K562 (cell line): ENCODE results near the gene CFAP90. TPM values are rescaled to one million over a fixed set of nuclear protein-coding genes. Genes with fewer than 3 reads are reported as not detected.

Experiments
- ATAC-seq: fragments of 200-7000 bp; cut with Tn5 transposase; 3 replicates; pipeline ENCODE4 v1.9.1; 2020; ENCODE audit warnings: moderate library complexity
- BruUV-seq: library from RNA; stranded (reverse); fragments of 400-500 nt; replicated peaks from 2 replicates; lab custom pipeline; 2021; lab: Mats Ljungman, UMichigan
- CTCF ChIA-PET: fragments of 300-600 bp; formaldehyde crosslinking; extraction: SDS; loops from one replicate; lab custom pipeline; 2021; ENCODE audit warnings: low intra/inter-chr PET ratio; lab: Yijun Ruan, JAX
- POLR2A ChIA-PET: fragments of 300-600, 350-650 bp; sonication (Branson Sonifier 250); formaldehyde crosslinking; extraction: SDS; loops from one replicate; lab custom pipeline; 2021; ENCODE audit warnings: antibody characterized with exemption, inconsistent platforms; lab: Yijun Ruan, JAX
- DNase-seq, 4 experiments: peaks; one replicate each; pipeline versions ENCODE4 v3.0.0 to v3.0.0-alpha.2; 2011 to 2018; ENCODE audit warnings: low spot score in 3 of 4, mixed read lengths in 3 of 4; ENCODE audit errors: extremely low read depth in 1 of 4
- FAIRE-seq: peaks from 2 replicates; lab custom pipeline; 2011; peaks lifted over from hg19 to GRCh38; lab: Jason Lieb, UNC
- H2AFZ ChIP-seq: 2 replicates; pipeline ENCODE4 v1.6.0; 2011; ENCODE audit warnings: low read depth, low read length, control low read depth, inconsistent platforms
- H3K27ac ChIP-seq: fragments of 200-600 bp; 3 replicates; pipeline ENCODE4 v1.8.0; 2011; ENCODE audit warnings: low read depth, mild to moderate bottlenecking, control low read depth, inconsistent platforms, low read length, moderate library complexity, mixed read lengths; ENCODE audit errors: extremely low read depth
- H3K27me3 ChIP-seq, 2 experiments: fragments of 300-600 bp in 1 of 2; 2 replicates in 1 of 2; 3 replicates in 1 of 2; pipeline versions ENCODE4 v1.6.0 to v1.8.0; 2011; ENCODE audit warnings: inconsistent platforms in 2 of 2, low read length in 2 of 2, mild to moderate bottlenecking in 1 of 2, mixed read lengths in 1 of 2, moderate library complexity in 1 of 2; ENCODE audit not compliant: control insufficient read depth in 2 of 2, insufficient read depth in 2 of 2
- H3K36me3 ChIP-seq: fragments of 300-600 bp; 3 replicates; pipeline ENCODE4 v1.8.0; 2011; ENCODE audit warnings: mild to moderate bottlenecking, low read length, inconsistent platforms; ENCODE audit not compliant: control insufficient read depth, insufficient read depth
- H3K4me1 ChIP-seq, 2 experiments: fragments of 200-600 bp in 1 of 2; replicated peaks in 1 of 2; 2 replicates in 1 of 2; 3 replicates in 1 of 2; pipeline versions ENCODE4 v1.5.1 to v1.8.0; 2011; ENCODE audit warnings: inconsistent platforms in 2 of 2, low read length in 2 of 2, mild to moderate bottlenecking in 1 of 2, mixed read lengths in 1 of 2, moderate library complexity in 1 of 2; ENCODE audit not compliant: control insufficient read depth in 2 of 2, insufficient read depth in 2 of 2
- H3K4me2 ChIP-seq: 2 replicates; pipeline ENCODE4 v1.6.1; 2011; ENCODE audit warnings: low read length, control low read depth, inconsistent platforms, mixed read lengths; ENCODE audit not compliant: insufficient read depth
- H3K4me3 ChIP-seq: fragments of 200-600 bp; sonication (generic), shearing (Covaris generic); 2 replicates; pipeline ENCODE4 v1.5.1; 2016; ENCODE audit warnings: control low read depth, inconsistent platforms
- H3K79me2 ChIP-seq: fragments of 200-600 bp; 3 replicates; pipeline ENCODE4 v1.8.0; 2011; ENCODE audit warnings: low read length, inconsistent platforms; ENCODE audit not compliant: control insufficient read depth, insufficient read depth
- H3K9ac ChIP-seq, 2 experiments: 2 replicates each; pipeline versions ENCODE4 v1.6.0 to v1.6.1; 2011; ENCODE audit warnings: low read depth in 2 of 2, low read length in 2 of 2, control low read depth in 1 of 2, inconsistent platforms in 1 of 2, mild to moderate bottlenecking in 1 of 2, mixed read lengths in 1 of 2; ENCODE audit not compliant: insufficient read depth in 1 of 2
- H3K9me1 ChIP-seq: one replicate; pipeline ENCODE4 v1.6.0; 2011; ENCODE audit warnings: inconsistent platforms, mild to moderate bottlenecking, low read length, moderate library complexity; ENCODE audit not compliant: control insufficient read depth, insufficient read depth
- H3K9me3 ChIP-seq: replicated peaks from 2 replicates; pipeline ENCODE4 v1.5.1; 2011; ENCODE audit warnings: low read depth, low read length, inconsistent platforms; ENCODE audit not compliant: control insufficient read depth, insufficient read depth
- H4K20me1 ChIP-seq: replicated peaks from 2 replicates; pipeline ENCODE4 v1.6.1; 2011; ENCODE audit warnings: low read length, inconsistent platforms, mixed read lengths; ENCODE audit not compliant: control insufficient read depth, insufficient read depth
- KAT7 ChIP-seq: sonication (generic); formaldehyde crosslinking; IDR thresholded peaks from 2 replicates; pipeline ENCODE4 v1.8.0; 2022; ENCODE audit warnings: missing genetic modification reagents, mild to moderate bottlenecking, borderline replicate concordance
- MAFG ChIP-seq: fragments of 450-650 bp; conservative IDR thresholded peaks from 2 replicates; pipeline ENCODE4 v1.6.1; 2016; ENCODE audit warnings: missing genetic modification characterization, missing compliant biosample characterization
- NCOA1 ChIP-seq: fragments of 450-650 bp; IDR thresholded peaks from 2 replicates; pipeline ENCODE4 v1.6.1; 2016; ENCODE audit warnings: low read depth
- NCOA4 ChIP-seq: fragments of 450-650 bp; IDR thresholded peaks from 2 replicates; pipeline ENCODE4 v1.6.1; 2018; ENCODE audit warnings: mild to moderate bottlenecking; ENCODE audit not compliant: partially characterized antibody
- ZFPM2 ChIP-seq: fragments of 250-450 bp; sonication (Bioruptor Pico); IDR thresholded peaks from 2 replicates; pipeline ENCODE4 v1.5.1; 2022; ENCODE audit warnings: mild to moderate bottlenecking
- ZNF695 ChIP-seq: fragments of 450-650 bp; formaldehyde crosslinking; IDR thresholded peaks from 2 replicates; pipeline ENCODE4 v1.4.0; 2020; ENCODE audit warnings: mild to moderate bottlenecking, moderate library complexity
- ZNF696 ChIP-seq: fragments of 250-450 bp; sonication (Bioruptor Pico); conservative IDR thresholded peaks from 2 replicates; pipeline ENCODE4 v1.4.0; 2020; ENCODE audit warnings: mild to moderate bottlenecking, moderate library complexity
- in situ Hi-C: fragments of 300-500 bp; cut with MboI; formaldehyde crosslinking; loops from 4 replicates; pipeline ENCODE4 v1.15.0; 2018; ENCODE audit warnings: inconsistent platforms, mixed read lengths
- intact Hi-C: fragments of 100-400 bp; cut with micrococcal nuclease; formaldehyde crosslinking; loops from 2 replicates; pipeline ENCODE4 v1.14.2; 2022
- polyA plus RNA-seq, 8 experiments: library from polyadenylated mRNA; depleted of rRNA in 4 of 8; stranded (reverse) in 5 of 8; unstranded in 3 of 8; fragments of >200 nt; fragmentation: Nextera tagmentation in 2 of 8; fragmentation: Illumina TruSeq in 1 of 8; extraction: Ambion mirVana in 2 of 8; extraction: Trizol in 1 of 8; gene quantifications; 2 replicates each; pipeline versions ENCODE4 v1.2.1 to v1.2.3, GENCODE V29; 2011 to 2014; ENCODE audit warnings: inconsistent platforms in 1 of 8, missing spikeins in 1 of 8
- total RNA-seq, 7 experiments: library from RNA; depleted of rRNA in 6 of 7; stranded (reverse); fragments of >200 nt in 6 of 7; fragmentation: Illumina TruSeq in 2 of 7; extraction: Trizol in 2 of 7; gene quantifications; 2 replicates each; pipeline versions ENCODE4 v1.2.1 to v1.2.3, GENCODE V29; 2011 to 2021; ENCODE audit warnings: low replicate concordance in 1 of 7
- TF ChIP-seq, protein P1 (sequence below): fragments of 150-350 bp; IDR thresholded peaks from 2 replicates; pipeline ENCODE4 v1.6.1; 2014; ENCODE audit warnings: low read depth, mild to moderate bottlenecking, low read length, borderline replicate concordance

The CFAP90 gene
- total and polyA plus RNA-seq, 9 of the 15 experiments (the other 6 are each of a cell fraction or from before 2014, with no cell fraction given) = not detected

DNA sequence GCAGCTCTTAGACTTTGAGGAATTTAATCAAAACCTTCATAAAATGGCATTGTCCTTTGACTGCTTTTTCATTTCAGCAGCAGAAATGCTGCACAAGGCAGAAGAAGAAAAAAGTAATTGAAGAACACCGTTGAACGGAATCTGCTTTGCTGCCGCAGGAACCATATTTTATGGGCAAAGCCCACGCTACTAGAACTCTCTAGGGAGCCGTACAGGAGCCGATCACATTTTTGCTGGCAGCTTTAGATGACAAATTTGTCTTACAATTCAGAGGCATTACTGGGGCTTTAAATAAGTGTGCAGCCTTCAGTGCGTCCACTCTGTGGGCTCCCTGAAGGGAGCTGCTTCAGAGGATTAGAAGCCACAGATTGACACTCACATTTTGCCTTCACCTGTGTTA is 5.4 kb downstream of the CFAP90 start (continued):
- TF ChIP-seq KAT7 (CRISPR knock-in tag) (no peak), NCOA1 (no peak), ZNF695 (CRISPR knock-in tag) (no peak), ZNF696 (no peak), NCOA4 (no peak)

DNA sequence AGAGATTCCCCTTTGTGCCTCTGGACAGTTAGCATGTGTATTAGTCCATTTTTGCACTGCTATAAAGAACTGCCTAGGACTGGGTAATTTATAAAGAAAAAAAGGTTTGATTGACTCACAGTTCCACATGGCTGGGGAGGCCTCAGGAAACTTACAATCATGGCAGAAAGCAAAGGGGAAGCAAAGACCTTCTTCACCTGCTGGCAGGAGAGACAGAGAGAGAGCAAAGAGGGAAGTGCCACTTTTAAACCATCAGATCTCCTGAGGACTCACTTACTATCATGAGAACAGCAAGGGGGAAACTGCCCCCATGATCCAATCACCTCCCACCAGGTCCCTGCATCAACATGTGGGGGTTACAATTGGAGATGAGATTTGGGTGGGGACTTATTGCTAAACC is 6.0 kb downstream of the CFAP90 start:
- H3K9me3 ChIP-seq = no peaks in the 10 kb centered on the region
- H3K9me1 ChIP-seq = no peaks in the 10 kb centered on the region
- no peak overlapping the region for H2AFZ ChIP-seq
- ChIA-PET CTCF (no interaction called here), POLR2A (interaction anchor here (0.9 to 1.0 kb wide), 3 partner anchors 10 to 23 kb away, joined by 3 to 4 read pairs (median 3); no protein-coding TSS in a partner anchor)
- TF ChIP-seq, protein P1, sequence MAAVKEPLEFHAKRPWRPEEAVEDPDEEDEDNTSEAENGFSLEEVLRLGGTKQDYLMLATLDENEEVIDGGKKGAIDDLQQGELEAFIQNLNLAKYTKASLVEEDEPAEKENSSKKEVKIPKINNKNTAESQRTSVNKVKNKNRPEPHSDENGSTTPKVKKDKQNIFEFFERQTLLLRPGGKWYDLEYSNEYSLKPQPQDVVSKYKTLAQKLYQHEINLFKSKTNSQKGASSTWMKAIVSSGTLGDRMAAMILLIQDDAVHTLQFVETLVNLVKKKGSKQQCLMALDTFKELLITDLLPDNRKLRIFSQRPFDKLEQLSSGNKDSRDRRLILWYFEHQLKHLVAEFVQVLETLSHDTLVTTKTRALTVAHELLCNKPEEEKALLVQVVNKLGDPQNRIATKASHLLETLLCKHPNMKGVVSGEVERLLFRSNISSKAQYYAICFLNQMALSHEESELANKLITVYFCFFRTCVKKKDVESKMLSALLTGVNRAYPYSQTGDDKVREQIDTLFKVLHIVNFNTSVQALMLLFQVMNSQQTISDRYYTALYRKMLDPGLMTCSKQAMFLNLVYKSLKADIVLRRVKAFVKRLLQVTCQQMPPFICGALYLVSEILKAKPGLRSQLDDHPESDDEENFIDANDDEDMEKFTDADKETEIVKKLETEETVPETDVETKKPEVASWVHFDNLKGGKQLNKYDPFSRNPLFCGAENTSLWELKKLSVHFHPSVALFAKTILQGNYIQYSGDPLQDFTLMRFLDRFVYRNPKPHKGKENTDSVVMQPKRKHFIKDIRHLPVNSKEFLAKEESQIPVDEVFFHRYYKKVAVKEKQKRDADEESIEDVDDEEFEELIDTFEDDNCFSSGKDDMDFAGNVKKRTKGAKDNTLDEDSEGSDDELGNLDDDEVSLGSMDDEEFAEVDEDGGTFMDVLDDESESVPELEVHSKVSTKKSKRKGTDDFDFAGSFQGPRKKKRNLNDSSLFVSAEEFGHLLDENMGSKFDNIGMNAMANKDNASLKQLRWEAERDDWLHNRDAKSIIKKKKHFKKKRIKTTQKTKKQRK = no peak
- TF ChIP-seq ZFPM2 (no peak), MAFG (tag) (no peak), KAT7 (CRISPR knock-in tag) (no peak)
- ATAC-seq = no peak
- no peak overlapping the region for H3K4me3 ChIP-seq
- no peak overlapping the region for H3K9ac ChIP-seq
- H3K36me3 ChIP-seq = no peaks in the 10 kb centered on the region
- peaks cover 16 to 30% of the 10 kb centered on the region in 2 experiments; a peak in 4 of 5 replicates for H3K27me3 ChIP-seq
- in situ Hi-C loops (no loop called here), intact Hi-C loops (no loop called here)
- no peaks in the 10 kb centered on the region for H3K79me2 ChIP-seq
- H3K4me1 ChIP-seq = peaks cover 0 to 2% of the 10 kb centered on the region in 2 experiments; a peak in 1 of 5 replicates
- no TSS peak for BruUV-seq
- no peak overlapping the region for H3K4me2 ChIP-seq
- H4K20me1 ChIP-seq = no peaks in the 10 kb centered on the region
- no peak for FAIRE-seq
- no peak for DNase-seq
- no peak overlapping the region for H3K27ac ChIP-seq
